GM18511 (cell line): ENCODE data around the gene ANAPC5.
"Not testable (repeated sequence)": the region's sequence is repeated elsewhere in the genome, so short reads cannot be mapped to it uniquely, and the experiment has no call there.

ENCODE experiments used
- ATAC-seq: cut with Tn5 transposase; IDR thresholded peaks from one replicate; pipeline ENCODE4 v1.9.1; 2021; ENCODE audit warnings: mild to moderate bottlenecking, moderate library complexity; ENCODE audit not compliant: unreplicated experiment

Gene ANAPC5

DNA sequence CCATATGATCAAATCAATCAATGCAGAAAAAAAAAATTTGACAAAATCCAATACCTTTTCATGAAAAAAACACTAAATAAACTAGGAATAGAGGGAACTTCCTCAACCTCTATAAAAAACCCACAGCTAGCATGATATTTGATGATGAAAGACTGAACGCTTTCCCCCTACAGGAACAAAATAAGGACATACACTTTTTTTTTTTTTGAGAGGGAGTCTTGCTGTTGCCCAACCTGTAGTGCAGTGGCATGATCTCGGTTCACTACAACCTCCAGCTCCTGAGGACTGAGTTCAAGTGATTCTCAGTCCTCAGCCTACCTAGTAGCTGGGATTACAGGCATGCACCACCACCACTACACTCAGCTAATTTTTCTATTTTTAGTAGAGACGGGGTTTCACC, 37.8 kb downstream of the ANAPC5 start:
- ATAC-seq = no peak

DNA sequence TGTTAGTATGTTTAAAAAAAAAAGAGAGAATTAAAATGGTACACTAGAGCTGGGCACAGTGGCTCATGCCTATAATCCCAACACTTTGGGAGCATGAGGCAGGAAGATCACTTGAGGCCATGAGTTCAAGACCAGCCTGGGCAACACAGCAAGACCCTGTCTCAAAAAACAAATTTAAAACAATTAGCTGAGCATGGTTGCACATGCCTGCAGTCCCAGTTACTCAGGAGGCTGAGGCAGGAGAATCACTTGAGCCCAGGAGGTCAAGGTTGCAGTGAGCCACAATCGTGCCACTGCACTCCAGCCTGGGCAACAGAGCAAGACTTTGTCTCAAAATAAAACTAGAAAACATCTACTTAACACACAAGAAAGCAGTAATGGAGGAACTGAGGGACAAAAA, 42.0 kb downstream of the ANAPC5 start:
- not testable (repeated sequence) for ATAC-seq

DNA sequence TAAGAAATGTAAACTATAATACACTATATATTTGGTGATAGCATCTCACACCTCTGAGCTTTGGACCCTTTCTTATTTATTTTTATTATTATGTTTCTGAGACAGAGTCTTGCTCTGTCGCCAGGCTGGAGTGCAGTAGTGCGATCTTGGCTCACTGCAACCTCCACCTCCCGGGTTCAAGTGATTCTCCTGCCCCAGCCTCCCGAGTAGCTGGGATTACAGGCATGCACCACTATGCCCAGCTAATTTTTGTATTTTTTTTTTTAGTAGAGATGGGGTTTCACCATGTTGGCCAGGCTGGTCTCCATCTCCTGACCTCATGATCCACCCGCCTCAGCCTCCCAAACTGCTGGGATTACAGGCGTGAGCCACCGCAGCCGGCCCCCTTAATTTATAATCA, 44.8 kb downstream of the ANAPC5 start:
- ATAC-seq = not testable (repeated sequence)

DNA sequence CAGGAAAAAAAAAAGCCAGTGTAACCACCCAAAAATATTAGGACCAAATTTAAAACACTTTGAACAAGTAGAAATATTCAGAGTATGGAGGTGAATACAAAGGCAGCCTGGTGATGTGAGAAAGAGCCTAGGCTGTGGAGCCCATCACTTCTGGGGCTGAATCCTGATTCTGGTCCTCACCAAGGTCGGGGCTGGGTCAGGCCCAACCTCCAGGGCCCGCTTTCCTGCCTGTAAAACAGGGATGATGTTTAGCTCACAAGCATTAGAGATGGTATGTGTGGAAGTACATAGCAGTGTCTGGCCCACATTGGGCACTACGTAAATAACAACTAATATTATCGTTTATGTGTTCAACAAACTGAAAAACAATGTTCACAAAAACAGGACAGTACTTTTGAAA, 47.9 kb downstream of the ANAPC5 start:
- ATAC-seq = no peak

DNA sequence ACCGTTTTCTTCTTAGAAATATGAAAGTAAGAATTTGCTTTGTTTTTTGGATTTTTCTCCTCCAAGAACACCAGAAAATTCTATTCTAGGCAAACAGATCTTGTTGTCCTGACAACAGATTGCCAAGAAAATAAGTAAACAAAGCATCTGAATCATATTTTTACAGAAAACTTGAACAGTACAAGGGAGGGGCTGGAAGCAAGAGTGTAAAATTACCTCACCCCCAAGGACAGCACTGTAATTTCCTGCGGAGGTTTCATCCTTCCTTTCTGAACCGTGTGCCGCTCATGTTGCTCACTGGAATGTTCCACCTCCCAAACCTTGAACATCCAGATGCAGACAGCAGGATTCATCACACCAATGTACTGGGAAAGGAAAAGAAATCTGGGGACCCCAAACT, 50.3 kb downstream of the ANAPC5 start:
- no peak for ATAC-seq

DNA sequence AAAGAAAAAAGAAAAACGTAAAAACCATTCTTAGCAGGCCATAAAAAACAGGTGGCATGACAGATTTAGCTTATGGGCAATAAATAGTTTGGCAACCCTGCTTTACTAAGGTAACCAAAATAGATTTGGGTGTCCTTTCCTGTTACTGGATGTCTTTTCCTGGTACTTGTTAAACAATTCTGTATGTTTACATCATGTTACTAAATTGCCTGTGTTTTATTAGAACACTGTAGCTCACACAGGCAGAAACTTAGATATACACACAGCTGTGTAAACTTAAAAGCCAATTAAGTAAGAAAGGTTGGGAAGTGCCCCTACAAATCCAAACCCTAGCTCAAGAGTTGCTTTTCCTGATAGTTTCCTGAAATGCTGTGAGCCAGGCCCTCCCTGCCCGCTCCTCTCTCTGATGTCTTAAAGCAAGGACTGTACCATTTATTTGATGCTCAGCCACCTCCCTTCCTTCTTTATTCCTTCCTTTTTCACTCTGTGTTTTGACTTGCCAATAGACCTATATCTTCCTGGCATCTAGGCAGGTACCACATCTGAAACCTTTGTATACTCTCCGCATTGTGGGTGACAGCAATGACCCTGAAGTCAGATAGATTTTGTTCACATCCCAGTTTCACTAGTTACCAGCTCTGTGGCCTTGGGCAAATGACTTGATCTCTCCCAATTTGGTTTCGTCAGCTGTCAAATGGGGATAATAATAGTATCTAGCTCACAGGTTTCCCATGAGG, 52.0 kb downstream of the ANAPC5 start:
- ATAC-seq = no peak

DNA sequence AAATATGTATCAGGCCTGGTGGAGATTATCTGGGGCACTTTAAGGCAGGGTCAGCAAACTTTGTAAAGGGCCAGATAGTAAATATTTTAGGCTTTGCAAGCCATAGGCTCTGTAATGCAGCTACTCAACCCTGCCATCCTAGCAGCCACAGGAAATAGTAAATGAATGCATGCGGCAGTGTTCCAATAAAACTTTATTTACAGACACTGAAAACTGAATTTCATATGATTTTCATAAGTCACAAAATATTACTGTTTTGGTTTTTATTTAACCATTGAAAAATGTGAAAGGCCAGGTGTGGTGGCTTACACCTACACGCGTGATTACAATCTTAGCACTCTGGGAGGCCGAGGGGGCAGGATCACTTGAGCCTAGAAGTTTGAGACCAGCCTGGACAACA, 52.5 kb downstream of the ANAPC5 start:
- no peak for ATAC-seq

DNA sequence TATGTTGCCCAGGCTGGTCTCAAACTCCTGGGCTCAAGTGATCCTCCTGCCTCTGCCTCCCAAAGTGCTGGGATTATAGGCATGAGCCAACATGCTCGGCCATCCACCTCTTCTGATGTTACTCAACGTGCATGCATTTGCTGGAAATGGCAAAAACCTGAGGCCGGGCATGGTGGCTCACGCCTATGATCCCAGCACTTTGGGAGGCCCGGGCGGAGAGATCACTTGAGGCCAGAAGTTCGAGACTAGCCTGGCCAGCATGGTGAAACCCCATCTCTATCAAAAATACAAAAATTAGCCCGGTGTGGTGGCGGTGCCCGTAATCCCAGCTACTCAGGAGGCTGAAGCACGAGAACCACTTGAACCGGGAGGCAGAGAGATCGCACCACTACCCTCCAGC, 53.8 kb downstream of the ANAPC5 start:
- ATAC-seq = not testable (repeated sequence)

DNA sequence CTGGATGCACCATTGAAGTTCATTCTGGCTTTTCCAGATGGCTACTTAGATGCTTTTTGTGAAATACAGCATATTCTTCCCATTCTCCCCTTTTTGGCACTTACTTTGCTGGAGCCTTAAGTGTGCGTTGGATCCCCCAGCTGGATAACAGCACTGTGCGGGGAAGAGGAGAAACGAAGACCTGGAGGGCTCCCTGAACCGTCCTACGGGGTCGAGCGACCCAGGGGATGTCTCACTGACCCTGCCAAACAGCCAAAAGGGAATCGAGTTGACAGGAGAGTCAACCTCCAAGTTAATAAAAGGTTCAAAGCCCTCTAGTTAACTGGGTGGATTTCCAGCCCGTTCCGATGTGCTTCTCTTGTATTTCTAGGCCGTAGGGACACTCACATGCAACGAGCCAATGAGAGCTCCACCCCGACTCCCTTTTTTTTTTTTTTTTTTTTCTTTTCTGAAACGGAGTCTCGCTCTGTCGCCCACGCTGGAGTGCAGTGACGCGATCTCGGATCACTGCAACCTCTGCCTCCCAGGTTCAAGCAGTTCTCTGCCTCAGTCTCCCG, 54.7 kb downstream of the ANAPC5 start:
- peak; percentile 7 for ATAC-seq

DNA sequence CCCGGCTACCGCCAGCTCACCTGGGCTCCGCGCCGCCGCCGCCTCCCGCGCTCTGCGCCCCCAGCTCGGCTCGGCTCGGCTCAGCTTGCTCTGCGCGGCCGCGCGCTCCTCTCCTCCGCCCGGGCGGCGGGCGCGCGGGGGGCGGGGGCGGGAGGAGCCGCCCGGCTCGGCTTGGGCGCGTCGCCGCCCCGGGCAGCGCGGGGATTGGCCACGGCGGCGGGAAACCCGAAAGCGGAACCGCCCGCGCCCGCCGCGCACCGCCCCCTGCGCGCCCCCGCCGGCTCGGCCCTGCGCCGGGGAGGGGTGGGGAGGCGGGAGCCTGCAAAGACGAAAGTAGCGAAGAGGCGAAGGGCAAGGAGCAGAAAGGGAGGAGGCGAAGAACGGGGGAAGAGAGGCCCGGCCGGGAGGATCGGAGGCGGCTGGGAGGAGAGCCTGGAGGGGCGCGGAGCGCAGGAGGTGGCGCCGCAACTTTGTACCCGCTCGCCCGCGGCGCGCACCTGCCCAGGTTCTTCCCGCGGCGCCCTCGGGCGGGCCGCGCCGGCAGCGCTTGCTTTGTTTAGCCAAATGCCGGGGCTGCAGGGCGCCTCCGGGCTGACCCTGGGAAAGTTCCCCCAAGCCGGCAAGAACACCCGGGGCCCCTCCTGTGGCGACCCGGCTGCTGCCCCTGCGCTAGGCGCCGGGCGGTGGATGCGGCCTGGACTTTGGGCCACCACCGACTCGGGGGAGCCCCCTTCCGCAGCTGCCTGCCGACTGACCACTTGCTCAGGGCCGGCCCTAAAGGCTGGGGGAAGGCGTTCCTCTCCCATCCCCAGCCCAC, 55.4 kb downstream of the ANAPC5 start, which contains the start of gene CAMKK2:
TSS of gene CAMKK2 (minus strand) at position 92 of the 817 bp plus-strand sequence. CDS start 22,183 bp downstream, outside the sequence.
- peak; percentile 80 for ATAC-seq

DNA sequence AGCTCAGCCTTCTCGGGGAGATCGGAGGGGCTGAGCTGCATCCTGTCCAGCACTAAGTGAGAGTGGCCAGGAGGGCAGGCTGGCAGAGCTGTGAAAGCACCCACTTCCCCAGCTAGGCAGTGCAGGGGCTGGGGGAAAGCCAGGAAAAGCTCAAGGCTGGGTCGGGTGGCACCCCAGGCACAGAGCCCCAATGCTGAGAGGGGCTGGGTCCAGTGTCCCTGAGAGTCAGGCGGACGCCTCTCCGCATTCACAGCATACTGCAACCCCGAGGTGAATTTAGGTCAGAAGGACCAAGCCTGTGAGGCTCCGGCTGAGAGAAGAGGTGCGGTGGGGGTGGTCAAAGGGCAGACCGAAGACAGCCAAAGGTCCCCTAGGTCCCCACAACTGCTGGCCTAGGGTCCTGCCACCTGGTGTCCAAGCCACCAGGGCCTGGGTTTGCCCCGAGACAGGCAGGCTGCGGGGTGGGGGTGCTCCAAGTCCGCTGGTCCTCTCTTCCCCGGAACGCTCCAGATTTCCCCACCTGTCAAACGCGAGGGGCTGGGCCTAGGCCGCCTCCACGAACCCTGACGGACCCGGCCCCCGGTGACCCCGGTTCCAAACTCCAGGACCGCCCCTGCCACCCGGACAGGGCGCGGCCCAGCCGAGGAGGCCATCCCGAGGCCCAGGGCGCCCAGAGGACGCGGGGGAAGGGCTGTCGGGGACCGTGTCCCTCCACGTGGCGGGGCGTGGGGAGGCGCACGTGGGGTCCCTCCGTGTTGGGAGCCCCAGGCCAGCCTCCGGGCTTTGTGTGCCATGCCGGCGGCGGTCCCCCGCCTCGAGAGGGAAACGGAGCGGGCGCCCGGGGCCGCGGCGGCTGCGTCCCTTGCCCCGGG, 56.2 kb downstream of the ANAPC5 start:
- peak; percentile 31 for ATAC-seq

DNA sequence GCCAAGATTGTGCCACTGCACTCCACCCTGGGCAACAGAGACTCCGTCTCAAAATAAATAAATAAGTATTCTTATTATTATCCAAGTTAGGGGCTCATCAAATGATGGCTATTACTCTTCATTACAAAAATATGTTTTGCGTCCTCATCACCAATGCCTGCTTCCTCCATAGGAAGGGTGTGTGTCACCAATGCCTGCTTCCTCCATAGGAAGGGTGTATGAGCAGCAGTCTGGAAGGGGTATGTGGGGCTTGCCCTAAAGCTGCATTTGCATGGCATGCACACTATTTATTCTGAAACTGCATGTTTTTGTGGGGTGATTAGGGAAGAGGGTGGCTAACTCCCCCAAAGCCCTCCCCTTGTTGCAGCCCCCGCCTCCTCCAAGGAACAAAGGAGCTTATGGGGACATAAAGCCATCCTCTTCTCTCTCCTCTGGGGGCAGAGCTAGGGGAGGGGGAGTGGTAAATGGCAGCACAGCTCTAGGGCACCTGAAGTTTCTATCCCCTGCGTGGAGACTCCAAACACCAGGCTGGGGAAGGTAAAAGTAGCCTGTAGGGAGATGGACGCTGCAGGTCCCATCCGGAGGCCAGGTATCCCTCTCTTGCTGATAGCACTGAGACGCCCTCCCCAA, 57.0 kb downstream of the ANAPC5 start:
- no peak for ATAC-seq

DNA sequence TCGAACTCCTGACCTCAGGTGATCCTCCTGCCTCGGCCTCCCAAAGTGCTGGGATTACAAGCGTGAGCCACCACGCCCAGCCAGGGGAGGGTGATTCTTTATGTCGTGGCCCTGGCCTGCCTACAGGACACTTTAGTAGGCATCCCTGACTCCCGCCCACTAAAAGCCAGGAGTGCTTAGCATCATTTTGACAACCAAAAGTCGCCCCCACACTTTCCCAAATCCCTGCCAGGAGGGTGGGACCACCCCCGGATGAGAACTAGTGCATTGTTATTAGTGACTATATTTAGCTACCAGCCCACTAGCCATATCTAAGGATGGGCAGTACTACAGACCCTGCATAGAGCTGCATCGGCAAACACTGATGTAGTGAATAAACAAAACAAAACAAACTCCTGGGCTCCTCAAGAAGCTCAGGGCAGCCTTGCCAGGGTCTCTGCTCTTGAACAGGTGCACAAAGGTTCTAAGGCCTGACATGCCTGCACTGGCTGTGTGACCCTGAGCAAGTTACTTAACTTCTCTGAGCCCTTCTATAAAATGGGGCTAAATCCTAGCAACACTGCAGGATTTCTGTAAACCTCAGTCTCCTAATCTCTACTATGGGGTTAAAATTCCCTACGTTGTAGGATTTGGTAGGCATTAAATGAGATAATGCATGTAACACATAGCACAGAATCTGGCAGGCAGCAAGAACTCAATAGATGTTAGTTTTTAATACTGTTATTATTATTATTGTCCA, 57.9 kb downstream of the ANAPC5 start:
- ATAC-seq = no peak

DNA sequence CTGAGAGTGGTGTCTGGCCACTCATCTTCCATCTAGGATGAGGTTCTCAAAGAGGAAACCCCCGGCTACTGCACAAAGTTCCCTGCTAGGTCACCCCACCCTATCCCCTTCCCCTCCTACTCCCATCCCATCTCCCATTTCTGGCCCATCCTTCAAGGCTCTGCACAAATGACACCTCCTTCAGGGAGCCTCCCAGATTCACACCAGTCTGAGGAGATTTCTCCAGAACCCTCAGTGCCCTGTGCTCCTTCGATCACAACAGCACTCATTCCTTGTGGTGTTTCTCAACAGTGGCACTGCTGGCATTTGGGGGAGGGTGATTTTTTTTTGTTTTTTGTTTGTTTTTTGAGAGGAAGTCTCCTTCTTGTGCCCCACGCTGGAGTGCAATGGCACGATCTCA, 58.6 kb downstream of the ANAPC5 start:
- ATAC-seq = no peak

DNA sequence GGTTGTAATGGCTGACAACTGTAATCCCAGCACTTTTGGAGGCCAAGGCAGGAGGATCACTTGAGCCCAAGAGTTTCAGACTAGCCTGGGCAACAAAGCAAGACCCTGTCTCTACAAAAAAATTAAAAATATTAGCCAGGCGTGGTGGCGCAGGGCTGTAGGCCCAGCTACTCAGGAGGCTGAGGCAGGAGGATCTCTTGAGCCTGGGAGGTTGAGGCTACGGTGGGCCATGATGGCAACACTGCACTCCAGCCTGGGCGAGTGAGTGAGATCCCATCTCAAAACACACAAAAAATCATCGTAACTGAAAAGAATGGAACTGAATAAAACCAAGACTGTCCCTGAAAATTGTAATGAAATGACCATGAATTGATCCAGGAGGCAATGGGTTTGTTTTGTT, 61.8 kb downstream of the ANAPC5 start:
- ATAC-seq = no peak

DNA sequence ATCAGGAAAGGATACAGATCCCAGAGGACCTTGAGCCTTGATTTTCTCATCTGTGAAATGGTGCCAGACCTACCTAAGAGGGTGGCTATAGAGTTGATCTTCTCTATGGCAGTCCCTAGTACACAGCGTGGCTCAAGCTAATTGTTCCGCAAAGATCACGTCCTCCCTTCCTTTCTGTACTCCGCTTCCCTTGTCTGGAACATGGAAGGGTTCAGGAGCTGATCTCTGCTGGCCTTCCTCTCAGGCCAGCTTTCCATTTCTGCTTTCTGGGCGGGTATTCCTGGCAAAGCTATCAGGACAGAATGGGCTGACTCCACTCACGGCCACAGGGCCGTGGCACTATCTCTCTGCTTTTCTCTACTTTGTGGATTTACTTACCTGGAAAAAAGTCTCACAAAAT, 62.2 kb downstream of the ANAPC5 start:
- no peak for ATAC-seq

DNA sequence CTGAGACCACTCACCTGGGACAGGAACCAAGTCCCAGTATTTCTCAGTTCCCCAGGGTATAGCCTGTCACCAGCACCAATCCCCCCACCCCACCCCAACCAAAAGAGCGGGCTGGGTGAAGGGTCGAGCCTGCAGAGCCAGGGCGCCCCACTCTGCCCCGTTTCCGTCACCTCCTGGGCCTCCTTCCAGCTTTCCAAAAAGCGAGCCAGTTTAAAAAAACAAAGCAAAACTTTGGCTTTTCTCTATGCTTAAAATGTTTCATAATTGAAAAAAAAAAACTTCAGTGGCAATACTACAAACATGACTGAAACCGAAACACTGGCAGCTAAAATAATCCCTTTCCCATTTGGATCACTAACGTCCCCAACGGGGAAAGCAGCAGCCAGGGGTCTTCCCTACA, 63.2 kb downstream of the ANAPC5 start:
- ATAC-seq = no peak

DNA sequence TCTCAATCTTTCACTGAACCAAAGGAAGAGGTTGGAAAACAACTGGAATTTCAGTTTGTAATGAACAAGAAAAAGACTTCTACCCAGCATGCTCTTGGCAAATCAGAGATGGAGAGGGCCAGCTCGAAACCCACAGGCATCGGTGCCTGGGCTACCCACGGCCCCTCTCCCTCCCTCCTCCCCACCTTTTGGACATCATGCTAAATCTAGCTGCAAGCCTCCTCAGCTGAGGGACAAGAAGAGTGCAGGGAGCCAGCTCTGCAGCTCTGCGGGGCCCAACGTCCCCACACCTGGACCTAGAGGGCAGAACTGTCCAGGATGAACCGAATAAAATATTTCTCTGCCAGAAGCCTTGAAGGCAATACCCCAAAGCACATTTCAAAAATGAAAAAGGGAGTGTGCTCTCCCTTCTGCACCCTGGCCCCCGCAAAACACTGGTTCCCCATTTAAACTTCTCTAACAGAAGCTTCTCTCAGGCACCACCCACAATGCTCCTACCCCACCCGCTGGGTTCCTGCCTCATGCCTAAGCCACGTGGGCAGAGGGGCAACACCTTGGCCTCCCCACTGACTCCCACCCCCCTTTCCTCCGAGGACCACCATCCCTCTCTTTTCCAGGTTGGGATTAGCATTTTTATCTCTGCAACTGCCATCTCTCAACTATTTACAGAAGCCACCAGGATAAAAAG, 63.9 kb downstream of the ANAPC5 start:
- ATAC-seq = peak; percentile 50

DNA sequence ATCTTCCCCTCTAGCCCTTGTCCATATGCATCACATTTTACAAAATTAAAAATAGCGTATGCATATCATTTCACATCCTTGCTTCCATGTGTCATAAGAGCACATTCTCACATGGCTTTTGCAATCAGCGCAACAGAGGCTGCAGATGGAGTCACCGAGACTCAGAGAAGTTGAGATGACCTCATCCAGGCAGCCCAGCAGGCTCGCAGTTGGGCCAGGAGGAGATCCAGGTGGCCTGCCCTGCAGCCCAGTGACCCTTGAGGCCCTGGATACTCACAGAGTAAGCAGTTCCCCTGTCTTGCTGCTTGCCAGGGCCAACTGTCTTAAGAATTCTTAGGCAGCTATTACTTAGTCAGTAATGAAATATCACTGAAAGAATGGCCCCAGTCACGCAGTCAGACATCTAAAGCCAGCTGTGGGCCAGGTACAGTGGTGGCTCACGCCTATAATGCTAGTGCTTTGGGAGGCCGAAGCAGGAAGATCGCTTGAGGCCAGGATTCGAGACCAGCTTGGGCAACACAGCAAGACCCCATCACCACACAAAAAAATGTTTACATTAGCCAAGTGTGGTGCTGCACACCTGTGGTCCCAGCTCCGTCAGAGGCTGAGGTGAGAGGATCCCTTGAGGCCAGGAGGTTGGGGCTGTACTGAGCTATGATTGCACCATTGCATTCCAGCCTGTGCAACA, 64.8 kb downstream of the ANAPC5 start:
- no peak for ATAC-seq
